ENCODE data around the gene TUB.
A peak's percentile ranks its signal among the peaks of the same experiment; 100 is the strongest.

The TUB gene

GRCh38 chr11:8080674-8081590, at the start of gene TUB:
Gene TUB (plus strand): TSS chr11:8081211. CDS start chr11:8081511, 300 bp downstream.
- DNase-seq (ENCODE audit: low read depth in 3 of 3, low spot score in 1 of 3) = no peak

- no peak for DNase-seq (ENCODE audit: low read depth in 3 of 3, low spot score in 1 of 3)
Measured at GRCh38 chr11:8031248-8032115, 49.5 kb upstream of the TUB start.

GRCh38 chr11:8032122-8032521, 48.9 kb upstream of the TUB start:
- DNase-seq (ENCODE audit: low read depth in 3 of 3, low spot score in 1 of 3) = no peak

GRCh38 chr11:8032576-8033304, 48.3 kb upstream of the TUB start:
- no peak for DNase-seq (ENCODE audit: low read depth in 3 of 3, low spot score in 1 of 3)

GRCh38 chr11:8033305-8034105, 47.5 kb upstream of the TUB start:
- DNase-seq (ENCODE audit: low read depth in 3 of 3, low spot score in 1 of 3) = peak in 1 of 3 donors; percentile 22

- DNase-seq (ENCODE audit: low read depth in 3 of 3, low spot score in 1 of 3) = no peak
Measured at GRCh38 chr11:8034106-8034585, 46.9 kb upstream of the TUB start.

GRCh38 chr11:8034604-8035190, 46.3 kb upstream of the TUB start:
- DNase-seq (ENCODE audit: low read depth in 3 of 3, low spot score in 1 of 3) = no peak

GRCh38 chr11:8035200-8035855, 45.7 kb upstream of the TUB start:
- DNase-seq (ENCODE audit: low read depth in 3 of 3, low spot score in 1 of 3) = no peak

GRCh38 chr11:8036002-8036802, 44.8 kb upstream of the TUB start:
- DNase-seq (ENCODE audit: low read depth in 3 of 3, low spot score in 1 of 3) = no peak

- no peak for DNase-seq (ENCODE audit: low read depth in 3 of 3, low spot score in 1 of 3)
Measured at GRCh38 chr11:8036986-8037385, 44.0 kb upstream of the TUB start.

GRCh38 chr11:8038393-8038792, 42.6 kb upstream of the TUB start:
- DNase-seq (ENCODE audit: low read depth in 3 of 3, low spot score in 1 of 3) = no peak

GRCh38 chr11:8038811-8039529, 42.0 kb upstream of the TUB start:
- no peak for DNase-seq (ENCODE audit: low read depth in 3 of 3, low spot score in 1 of 3)

GRCh38 chr11:8039530-8040260, 41.3 kb upstream of the TUB start:
- no peak for DNase-seq (ENCODE audit: low read depth in 3 of 3, low spot score in 1 of 3)

GRCh38 chr11:8040261-8040920, 40.6 kb upstream of the TUB start:
- DNase-seq (ENCODE audit: low read depth in 3 of 3, low spot score in 1 of 3) = no peak

- DNase-seq (ENCODE audit: low read depth in 3 of 3, low spot score in 1 of 3) = no peak
Measured at GRCh38 chr11:8040921-8041285, 40.1 kb upstream of the TUB start.

GRCh38 chr11:8041576-8041975, 39.4 kb upstream of the TUB start:
- DNase-seq (ENCODE audit: low read depth in 3 of 3, low spot score in 1 of 3) = no peak

GRCh38 chr11:8043756-8044155, 37.3 kb upstream of the TUB start:
- no peak for DNase-seq (ENCODE audit: low read depth in 3 of 3, low spot score in 1 of 3)

All from stimulated activated CD4-positive, alpha-beta T cell treated with anti-CD3 and anti-CD28 coated beads, TNF-alpha, amount 100 ng/mL, for 1 hour (primary cell).